Activated CD4-positive, CD25-positive, alpha-beta regulatory T cell treated with anti-CD3 and anti-CD28 coated beads, Interleukin-2, amount 50 U/mL, for 16 hours (primary cell): ENCODE measurements around the gene NOTCH4.
A peak's percentile ranks its signal among the peaks of the same experiment; 100 is the strongest.
"Not testable (repeated sequence)": the region's sequence is repeated elsewhere in the genome, so short reads cannot be mapped to it uniquely, and the experiment has no call there.

Experiments
- DNase-seq: peaks from one replicate; pipeline ENCODE4 v3.0.0-alpha.2; 2020; ENCODE audit warnings: low read depth, low spot score

The NOTCH4 gene

GRCh38 chr6:32218167-32218566 lies 5.7 kb downstream of the NOTCH4 start:
- DNase-seq = no peak

- DNase-seq = no peak
Observed at GRCh38 chr6:32216998-32217397, 6.9 kb downstream of the NOTCH4 start.

- DNase-seq = no peak
Observed at GRCh38 chr6:32216285-32216684, 7.6 kb downstream of the NOTCH4 start.

GRCh38 chr6:32215617-32216016 lies 8.2 kb downstream of the NOTCH4 start:
- DNase-seq = no peak

- DNase-seq = no peak
Observed at GRCh38 chr6:32214126-32214525, 9.7 kb downstream of the NOTCH4 start.

- no peak for DNase-seq
Observed at GRCh38 chr6:32213649-32214048, 10.2 kb downstream of the NOTCH4 start.

GRCh38 chr6:32212076-32212760 lies 11.6 kb downstream of the NOTCH4 start:
- DNase-seq = no peak

GRCh38 chr6:32211432-32211831 lies 12.4 kb downstream of the NOTCH4 start:
- not testable (repeated sequence) for DNase-seq

- DNase-seq = no peak
Observed at GRCh38 chr6:32210191-32210601, 13.7 kb downstream of the NOTCH4 start.

- no peak for DNase-seq
Observed at GRCh38 chr6:32208996-32209395, 14.9 kb downstream of the NOTCH4 start.

GRCh38 chr6:32204268-32204715 lies 19.6 kb downstream of the NOTCH4 start:
- DNase-seq = no peak

- no peak for DNase-seq
Observed at GRCh38 chr6:32203426-32204267, 20.2 kb downstream of the NOTCH4 start.

GRCh38 chr6:32202186-32202585 lies 21.7 kb downstream of the NOTCH4 start:
- no peak for DNase-seq

GRCh38 chr6:32200711-32201475 lies 23.0 kb downstream of the NOTCH4 start:
- DNase-seq = no peak

GRCh38 chr6:32198866-32199265 lies 25.0 kb downstream of the NOTCH4 start:
- DNase-seq = no peak

GRCh38 chr6:32198345-32198696 lies 25.5 kb downstream of the NOTCH4 start:
- no peak for DNase-seq

GRCh38 chr6:32196682-32197616 lies 26.9 kb downstream of the NOTCH4 start:
- DNase-seq = no peak

GRCh38 chr6:32195902-32196681 lies 27.8 kb downstream of the NOTCH4 start:
- DNase-seq = no peak

- peak; percentile 99 for DNase-seq
Observed at GRCh38 chr6:32195652-32195901, 28.3 kb downstream of the NOTCH4 start.

- DNase-seq = no peak
Observed at GRCh38 chr6:32194825-32195651, 28.8 kb downstream of the NOTCH4 start.
